GM12891 (cell line): ENCODE results near the gene ZNF488.

Experiments
- DNase-seq: peaks from one replicate; pipeline ENCODE4 v3.0.0; 2011; ENCODE audit warnings: low spot score; ENCODE audit not compliant: insufficient read length
- FAIRE-seq: peaks from 2 replicates; lab custom pipeline; 2011; peaks lifted over from hg19 to GRCh38; lab: Jason Lieb, UNC
- PAX5 ChIP-seq: IDR thresholded peaks from 2 replicates; pipeline ENCODE4 v1.6.1; 2011; ENCODE audit warnings: low read length, moderate library complexity, mild to moderate bottlenecking; ENCODE audit not compliant: insufficient read depth, severe bottlenecking
- POLR2A ChIP-seq: IDR thresholded peaks from 2 replicates; pipeline ENCODE4 v1.6.1; 2011; ENCODE audit warnings: low read depth, low read length, control low read depth
- POLR2AphosphoS5 ChIP-seq: IDR thresholded peaks from 2 replicates; pipeline ENCODE4 v1.6.1; 2011; ENCODE audit warnings: low read depth, low read length, control low read depth
- POU2F2 ChIP-seq: IDR thresholded peaks from 2 replicates; pipeline ENCODE4 v1.6.1; 2011; ENCODE audit warnings: low read depth, mild to moderate bottlenecking, control low read depth, low read length, moderate library complexity
- SPI1 ChIP-seq: IDR thresholded peaks from 2 replicates; pipeline ENCODE4 v1.6.1; 2011; ENCODE audit warnings: low read depth, low read length, control low read depth
- TAF1 ChIP-seq: IDR thresholded peaks from 2 replicates; pipeline ENCODE4 v1.6.1; 2011; ENCODE audit warnings: low read depth, low read length, control low read depth

Gene ZNF488

DNA sequence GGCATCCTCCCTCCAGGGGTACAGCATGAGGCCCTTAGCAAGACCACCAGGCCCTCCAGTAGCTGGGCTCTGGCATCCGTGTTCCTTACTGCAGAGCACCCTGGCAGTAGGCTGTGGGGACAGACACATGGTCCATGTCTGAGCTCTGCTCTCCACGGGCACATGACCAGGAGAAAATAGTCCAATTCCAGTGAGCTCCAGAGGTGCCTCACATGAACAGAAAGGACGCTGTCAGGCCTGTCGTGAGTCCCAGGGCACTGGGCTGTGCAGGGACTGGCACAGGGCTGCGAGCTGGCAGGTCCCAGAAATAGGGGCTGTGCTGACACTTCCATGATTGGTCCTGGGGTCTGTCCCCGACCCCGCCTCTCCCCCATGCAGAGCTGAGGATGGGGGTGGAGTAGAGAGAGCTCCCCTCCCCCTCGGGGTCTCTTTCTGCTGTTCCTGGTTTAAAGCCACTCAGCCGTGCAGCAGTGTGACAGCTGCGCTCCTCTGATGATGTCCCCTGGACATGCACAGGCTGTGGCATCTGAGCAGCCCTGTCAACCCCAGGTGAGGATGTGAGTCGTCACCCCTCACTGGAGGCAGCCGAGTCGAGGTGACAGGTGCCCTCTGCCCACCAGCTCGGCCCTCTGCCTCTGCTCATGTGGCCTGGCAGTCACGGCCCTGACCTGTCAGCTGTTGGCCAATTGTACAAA is 25.2 kb upstream of the ZNF488 start:
- DNase-seq (no peak), FAIRE-seq (no peak)
- TF ChIP-seq PAX5 (no peak), POU2F2 (no peak), POLR2A (no peak), SPI1 (no peak), TAF1 (no peak), POLR2AphosphoS5 (no peak)

- TF ChIP-seq POLR2A (no peak), PAX5 (no peak), POLR2AphosphoS5 (no peak), POU2F2 (no peak), TAF1 (no peak), SPI1 (no peak)
- DNase-seq = no peak
- no peak for FAIRE-seq
Measured at GRCh38 chr10:47408606-47409005, 24.5 kb upstream of the ZNF488 start.

DNA sequence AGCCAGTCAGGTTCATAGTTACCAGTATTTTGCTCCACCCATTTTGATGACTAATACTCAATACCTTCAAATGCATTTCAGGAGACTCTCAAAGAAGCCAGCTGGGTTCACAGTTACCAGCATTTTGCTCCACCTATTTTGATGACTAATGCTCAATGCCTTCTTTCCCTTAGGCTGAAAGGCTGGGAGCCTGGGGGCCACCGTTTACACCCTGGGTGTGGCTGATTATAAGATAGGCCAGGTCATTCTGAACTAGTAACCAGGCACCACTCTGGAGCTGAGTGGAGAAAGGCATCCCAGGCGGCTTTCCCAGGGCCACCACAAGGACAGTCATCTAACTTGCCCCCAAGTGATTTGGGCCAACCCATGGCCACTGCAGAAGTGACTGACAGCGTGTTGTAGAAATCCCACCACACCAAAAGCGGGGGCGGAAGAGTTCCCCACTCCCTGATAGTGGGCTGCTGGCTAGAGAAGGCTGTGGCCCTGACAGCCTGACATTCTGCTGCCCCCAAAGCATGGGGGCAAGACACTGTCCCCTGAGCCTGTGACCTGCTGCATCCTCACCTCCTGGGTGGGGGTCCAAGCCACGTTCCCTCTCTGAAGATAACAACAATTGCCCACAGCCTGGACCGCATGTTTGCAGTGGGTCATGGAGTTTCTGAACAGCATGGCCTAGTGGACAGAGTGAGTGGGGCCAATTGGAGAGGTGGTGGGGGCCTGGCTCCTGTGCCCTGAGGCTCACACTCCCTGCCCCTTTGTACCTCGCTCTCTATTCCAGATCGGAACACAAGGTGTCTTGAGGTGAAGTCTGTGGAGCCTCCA is 23.0 kb upstream of the ZNF488 start:
- no peak for TF ChIP-seq SPI1
- no peak for DNase-seq
- FAIRE-seq = no peak

GRCh38 chr10:47406548-47406869 is 22.4 kb upstream of the ZNF488 start:
- DNase-seq (no peak), FAIRE-seq (no peak)
- TF ChIP-seq POLR2AphosphoS5 = no peak
- no peak for TF ChIP-seq SPI1
- TF ChIP-seq POU2F2 = no peak
- TF ChIP-seq POLR2A = no peak
- no peak for TF ChIP-seq PAX5
- TF ChIP-seq TAF1 = no peak

DNA sequence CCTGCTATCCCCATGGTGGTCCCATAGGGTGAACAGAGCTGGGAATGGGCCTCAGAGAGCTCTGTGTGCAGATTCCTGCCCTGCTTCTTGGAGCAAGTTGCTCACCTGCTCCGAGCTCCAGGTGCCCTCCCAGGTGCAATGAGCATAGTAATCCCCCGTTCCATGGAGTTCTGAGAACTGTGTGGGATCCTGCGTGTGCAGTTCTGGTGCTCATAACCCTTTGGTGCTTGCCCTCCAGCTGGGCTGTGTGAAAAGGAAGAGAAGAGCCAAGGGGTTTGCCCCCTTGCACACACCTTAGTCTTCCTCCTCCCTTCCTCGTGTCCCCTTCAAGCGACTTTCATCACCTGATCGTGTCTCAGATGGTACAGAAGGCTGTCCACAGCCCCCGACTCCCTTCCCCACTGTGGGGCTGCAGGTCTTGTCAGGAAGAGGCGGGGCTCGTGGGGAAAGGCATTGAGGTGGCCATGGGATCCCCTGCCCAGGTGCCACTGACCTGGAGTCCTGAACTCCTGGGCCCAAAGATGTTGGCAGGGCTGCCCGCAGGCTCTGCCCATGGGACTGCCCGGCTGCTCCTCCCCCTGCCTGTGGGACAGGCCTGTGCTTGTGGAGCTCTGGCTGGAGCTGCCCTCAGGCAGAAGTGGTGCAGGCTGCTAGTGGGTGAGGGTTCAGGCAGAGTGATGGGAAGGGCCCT is 21.9 kb upstream of the ZNF488 start:
- no peak for FAIRE-seq
- TF ChIP-seq TAF1 (no peak), POLR2AphosphoS5 (no peak), POU2F2 (no peak), SPI1 (no peak), PAX5 (no peak), POLR2A (no peak)
- no peak for DNase-seq

GRCh38 chr10:47404937-47405336 is 20.8 kb upstream of the ZNF488 start:
- TF ChIP-seq SPI1 (no peak), POU2F2 (no peak), POLR2A (no peak), TAF1 (no peak), POLR2AphosphoS5 (no peak), PAX5 (no peak)
- FAIRE-seq = no peak
- no peak for DNase-seq

DNA sequence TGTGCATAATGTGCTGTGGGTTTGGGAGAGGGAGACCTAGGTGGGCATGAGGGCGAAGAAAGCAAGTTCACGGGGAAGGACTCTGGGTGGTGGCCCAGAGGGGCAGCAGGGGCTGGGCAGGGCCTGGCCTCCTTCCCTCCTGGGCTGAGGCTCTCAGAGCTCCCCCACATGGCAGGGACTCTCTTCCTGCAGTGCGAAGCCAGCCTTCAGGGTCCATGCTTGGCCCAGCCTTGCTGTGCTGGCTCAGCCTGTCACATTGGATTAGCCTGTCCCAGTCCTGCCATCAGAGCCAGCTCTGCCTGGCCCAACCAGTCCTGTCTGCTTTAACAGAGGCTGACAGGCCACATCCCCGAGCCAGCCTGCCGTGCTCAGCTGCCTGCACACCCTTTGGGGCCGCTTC is 20.4 kb upstream of the ZNF488 start:
- TF ChIP-seq POU2F2 (no peak), PAX5 (no peak), TAF1 (no peak), POLR2AphosphoS5 (no peak)
- DNase-seq (no peak), FAIRE-seq (no peak)

GRCh38 chr10:47403446-47404318 is 19.6 kb upstream of the ZNF488 start:
- no peak for DNase-seq
- no peak for FAIRE-seq
- TF ChIP-seq POLR2A = no peak
- TF ChIP-seq PAX5 = no peak
- no peak for TF ChIP-seq SPI1
- TF ChIP-seq TAF1 = no peak
- TF ChIP-seq POLR2AphosphoS5 = no peak
- TF ChIP-seq POU2F2 = no peak

DNA sequence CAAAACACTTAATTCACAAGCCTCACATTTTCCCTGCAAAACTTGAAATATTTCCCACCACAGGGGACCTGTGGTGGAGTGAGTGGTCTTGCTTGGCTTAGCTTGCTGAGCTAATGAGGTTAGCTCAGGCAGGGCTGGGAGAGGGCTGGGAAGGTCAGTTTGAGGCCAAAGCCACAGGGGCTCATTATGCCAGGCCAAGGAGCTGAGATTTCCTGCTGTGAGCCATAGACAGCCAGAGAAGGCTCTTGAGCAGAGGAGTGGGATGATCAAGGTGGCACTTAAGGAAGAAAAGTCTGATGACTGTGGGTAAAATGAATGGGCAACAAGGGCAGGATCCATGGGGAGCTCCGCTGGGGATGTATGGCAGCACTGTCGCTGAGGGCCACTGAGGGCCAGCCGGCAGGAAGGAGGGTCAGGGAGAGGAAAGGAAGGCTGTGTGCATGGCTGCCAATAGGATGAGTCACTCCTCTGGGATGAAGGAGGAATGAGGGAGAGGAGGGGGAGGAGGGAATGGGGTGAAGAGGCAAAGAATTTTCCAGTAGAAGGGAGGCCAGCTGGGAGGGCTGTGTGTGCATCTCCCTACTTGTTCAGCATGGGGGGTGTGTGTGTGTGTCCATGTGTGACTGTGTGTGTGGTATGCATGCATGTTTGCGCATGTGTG is 18.7 kb upstream of the ZNF488 start:
- FAIRE-seq = no peak
- no peak for DNase-seq
- no peak for TF ChIP-seq POLR2AphosphoS5
- no peak for TF ChIP-seq PAX5
- no peak for TF ChIP-seq POU2F2
- TF ChIP-seq SPI1 = no peak
- TF ChIP-seq TAF1 = no peak
- no peak for TF ChIP-seq POLR2A
